Measurements from ENCODE around the gene PSAT1. TPM values are rescaled to one million over a fixed set of nuclear protein-coding genes. Genes with fewer than 3 reads are reported as not detected.

The PSAT1 gene
- total RNA-seq, 1 experiment from 2014 or later: 215 TPM

- no peak for TF ChIP-seq CTCF (conservative IDR thresholded peaks at IDR 0.05)
- Histone ChIP-seq H3K27ac (ENCODE audit: insufficient read length, low read depth, low read length) (no peak overlapping the region), H3K79me1 (ENCODE audit: insufficient read depth, low read depth, low read length, poor library complexity, severe bottlenecking) (no peaks in the 10 kb centered on the region), H2AK5ac (ENCODE audit: insufficient read length, low read length) (no peak overlapping the region), H3K23ac (ENCODE audit: insufficient read length, low read depth, low read length) (no peak overlapping the region), H2BK120ac (ENCODE audit: low read depth, low read length, poor library complexity, severe bottlenecking) (no peak overlapping the region), H3K9me3 (ENCODE audit: control insufficient read depth, low read depth, low read length) (no peaks in the 10 kb centered on the region), H3K27me3 (ENCODE audit: insufficient read depth, low read length) (no peaks in the 10 kb centered on the region), H2BK20ac (ENCODE audit: low read depth, low read length, poor library complexity, severe bottlenecking) (no peak overlapping the region), H3K9ac (ENCODE audit: extremely low read depth, insufficient read length, low read length) (no peak overlapping the region), H4K8ac (replicated peaks; ENCODE audit: insufficient read length, low read depth, low read length) (no peak overlapping the region), H2BK5ac (ENCODE audit: insufficient read length, low read length) (no peak overlapping the region), H2BK12ac (ENCODE audit: insufficient read length, low read depth, low read length) (no peak overlapping the region), H4K20me1 (ENCODE audit: control insufficient read depth, insufficient read depth, insufficient read length) (no peaks in the 10 kb centered on the region), H4K5ac (ENCODE audit: insufficient read length, low read depth, low read length) (no peak overlapping the region), H3K18ac (ENCODE audit: insufficient read length, low read depth, low read length) (no peak overlapping the region), H3K4ac (ENCODE audit: low read depth, low read length) (no peak overlapping the region), H3K56ac (ENCODE audit: insufficient read length, low read depth, low read length) (no peak overlapping the region), H3K23me2 (ENCODE audit: insufficient read length, low read depth, low read length, poor library complexity, severe bottlenecking) (no peaks in the 10 kb centered on the region), H3K79me2 (ENCODE audit: insufficient read depth, low read length) (no peaks in the 10 kb centered on the region), H2AFZ (ENCODE audit: low read length) (no peak overlapping the region), H3K4me1 (ENCODE audit: insufficient read depth, low read length) (no peaks in the 10 kb centered on the region), H4K91ac (ENCODE audit: insufficient read length, low read depth, low read length) (no peak overlapping the region), H3K14ac (ENCODE audit: insufficient read depth, low read length) (no peak overlapping the region), H3K4me2 (ENCODE audit: insufficient read depth, insufficient read length, low read length) (no peak overlapping the region), H3T11ph (ENCODE audit: low read length) (no peak overlapping the region), H2BK15ac (ENCODE audit: low read depth, low read length) (no peak overlapping the region)
- Mint-ChIP-seq H3K4me3 (no peak overlapping the region), H3K9me3 (no peaks in the 10 kb centered on the region), H3K27ac (no peak overlapping the region), H3K36me3 (ENCODE audit: insufficient read depth in 1 of 3, low read depth in 3 of 3) (peaks cover 10 to 64% (median 59%) of the 10 kb centered on the region in 3 experiments), H3K4me1 (no peaks in the 10 kb centered on the region), H3K27me3 (ENCODE audit: low read depth) (no peaks in the 10 kb centered on the region)
- DNase-seq: no peak
These were observed 47.4 kb upstream of the PSAT1 start for GRCh38 chr9:78249542-78249941.
